Cardiac fibroblast (primary cell): ENCODE measurements around the gene DMRTC2.

Experiments used
- DNase-seq, 2 donors: peaks; one replicate each; pipeline versions ENCODE4 v3.0.0 to v3.0.0-alpha.2; 2010; ENCODE audit warnings: low read depth in 2 of 2
- H3K4me3 ChIP-seq, 2 donors: replicated peaks in 1 of 2; 1 replicate in 1 of 2; 2 replicates in 1 of 2; pipeline ENCODE4 v1.5.1; 2011; ENCODE audit warnings: low read depth in 2 of 2, low read length in 2 of 2, mild to moderate bottlenecking in 2 of 2, moderate library complexity in 1 of 2
- CTCF ChIP-seq: IDR thresholded peaks from one replicate; pipeline ENCODE4 v1.5.1; 2011; ENCODE audit warnings: low read depth, mild to moderate bottlenecking, low read length, inconsistent platforms

DMRTC2 gene

GRCh38 chr19:41845001-41845050 lies at the start of gene DMRTC2:
Gene DMRTC2 (plus strand): TSS chr19:41845042. CDS start chr19:41847429, 2,387 bp downstream.
- no peak for TF ChIP-seq CTCF
- no peak for DNase-seq

DNA sequence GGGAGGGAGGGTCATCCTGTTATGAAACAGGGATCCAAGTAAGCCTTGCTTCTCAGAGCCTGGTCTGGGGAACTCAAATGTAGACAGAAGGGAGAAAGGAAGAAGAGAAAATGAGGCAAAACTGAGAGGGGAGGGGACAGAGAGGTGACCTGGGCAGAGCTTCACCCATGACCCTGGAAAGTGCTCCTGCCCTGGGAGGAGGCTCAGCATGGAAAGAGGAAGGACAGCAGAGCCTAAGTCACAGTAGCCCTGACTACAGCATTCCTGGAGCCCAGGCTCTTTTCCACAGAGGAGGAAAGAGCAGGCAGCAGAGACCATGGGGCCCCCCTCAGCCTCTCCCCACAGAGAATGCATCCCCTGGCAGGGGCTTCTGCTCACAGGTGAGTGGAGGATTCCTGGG lies 48.5 kb upstream of the DMRTC2 start, which contains the start of gene CEACAM3:
CEACAM3 (plus strand) TSS at position 226 of the 400 bp plus-strand sequence; CDS start at position 317, 91 bp downstream.
- H3K4me3 ChIP-seq, result no peak within 1 kb of the TSS
- no peak for DNase-seq
- TF ChIP-seq CTCF, result no peak

More at GRCh38 chr19:41845001-41845050, at the start of gene DMRTC2:
- H3K4me3 ChIP-seq, result no peak within 1 kb of the TSS

DNA sequence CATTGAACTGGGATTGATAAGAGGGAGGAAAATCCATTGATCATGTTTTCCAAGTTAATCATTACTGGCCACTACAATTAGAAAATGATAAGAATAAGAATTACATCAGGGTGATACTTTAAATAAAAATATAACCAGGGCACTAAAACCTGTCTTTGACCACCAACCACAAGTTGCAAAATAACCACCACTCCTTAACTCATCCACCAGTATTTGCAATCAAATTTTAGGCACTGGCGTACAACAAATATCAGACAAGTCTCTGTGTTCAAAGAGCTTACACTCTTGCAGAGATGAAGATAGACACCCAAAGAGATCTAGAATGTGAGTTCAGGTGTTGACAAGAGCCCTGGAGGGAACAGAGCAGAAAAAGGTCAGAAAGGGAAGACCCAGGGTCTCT lies 47.9 kb upstream of the DMRTC2 start:
- TF ChIP-seq CTCF, result no peak
- H3K4me3 ChIP-seq, result no peak overlapping the region
- no peak for DNase-seq

DNA sequence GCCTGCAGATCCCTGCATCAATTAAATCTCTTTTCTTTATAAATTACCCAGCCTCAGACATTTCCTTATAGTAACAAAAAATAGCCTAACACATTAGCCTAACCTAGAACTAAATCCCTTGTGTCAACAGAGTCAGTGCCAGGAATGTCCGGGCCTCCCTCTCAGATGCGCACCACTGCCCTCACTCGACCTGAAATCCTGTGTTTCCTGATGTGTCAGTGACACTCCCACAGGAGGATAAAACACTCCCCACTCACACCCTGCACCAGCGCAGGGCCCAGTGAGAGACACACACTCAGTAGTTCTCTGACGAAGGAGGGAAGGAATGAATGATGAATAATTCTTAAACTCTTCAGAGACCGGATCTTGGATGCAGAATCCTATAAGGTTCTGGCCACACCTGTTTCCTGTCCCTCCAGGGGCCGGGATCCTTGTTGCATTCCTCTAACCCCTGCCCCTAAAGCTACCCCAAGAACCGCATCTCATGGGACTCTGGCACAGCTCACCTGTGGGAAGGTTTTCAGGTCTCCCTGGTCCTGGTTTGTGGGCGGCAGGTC lies 45.3 kb upstream of the DMRTC2 start:
- no peak for DNase-seq
- no peak overlapping the region for H3K4me3 ChIP-seq
- TF ChIP-seq CTCF, result no peak

GRCh38 chr19:41801031-41801430 lies 43.8 kb upstream of the DMRTC2 start:
- H3K4me3 ChIP-seq, result no peak overlapping the region
- no peak for DNase-seq
- no peak for TF ChIP-seq CTCF

GRCh38 chr19:41801792-41802211 lies 43.0 kb upstream of the DMRTC2 start:
- TF ChIP-seq CTCF, result no peak
- no peak overlapping the region for H3K4me3 ChIP-seq
- no peak for DNase-seq

GRCh38 chr19:41802770-41803169 lies 42.1 kb upstream of the DMRTC2 start:
- DNase-seq, result no peak
- no peak overlapping the region for H3K4me3 ChIP-seq
- no peak for TF ChIP-seq CTCF
